Adipose tissue (tissue), 3 donors: ENCODE data around the gene WFDC9. TPM values are rescaled to one million over a fixed set of nuclear protein-coding genes. Genes with fewer than 3 reads are reported as not detected.
"Not testable (repeated sequence)": the region's sequence is repeated elsewhere in the genome, so short reads cannot be mapped to it uniquely, and the experiment has no call there.

Experiments
- H3K27ac ChIP-seq: one replicate; pipeline ENCODE4 v1.5.1; 2013; ENCODE audit warnings: low read depth, low read length
- WGBS, 3 donors: extraction: QIAGEN DNeasy Blood & Tissue Kit; methylation state at CpG; one replicate each; pipeline ENCODE4 v1.1.7; 2013; 5-methylcytosine and 5-hydroxymethylcytosine counted together
- polyA plus RNA-seq, 3 donors: library from polyadenylated mRNA; stranded (reverse); fragments of 200-250 nt; gene quantifications; one replicate each; pipeline ENCODE4 v1.2.3, GENCODE V29; 2013
- donor health status: healthy with polysubstance abuse.
- donor health status: Bipolar disorder and iron deficiency.
- donor health status: healthy.

The WFDC9 gene
- polyA plus RNA-seq: not detected

- H3K27ac ChIP-seq: no peak within 1 kb of the TSS
- WGBS, 3 donors: 65 to 77% (median 75%) methylated on average over 4 of the region's 4 CpGs
Observed at GRCh38 chr20:45631184-45631583, at the start of gene WFDC9. Gene WFDC9, minus strand, starts transcription at chr20:45631284. Its CDS starts 21,103 bp downstream, at chr20:45610181.

- no peak overlapping the region for H3K27ac ChIP-seq
Observed at GRCh38 chr20:45679650-45680049, 48.6 kb upstream of the WFDC9 start.

- H3K27ac ChIP-seq: no peak overlapping the region
Observed at GRCh38 chr20:45672765-45673164, 41.7 kb upstream of the WFDC9 start.

GRCh38 chr20:45670139-45670538 is 39.1 kb upstream of the WFDC9 start, which contains the start of gene WFDC11:
Gene WFDC11, minus strand, starts transcription at chr20:45670239. Its CDS starts 19,639 bp downstream, at chr20:45650600.
- H3K27ac ChIP-seq: no peak within 1 kb of the TSS
- WGBS, 3 donors: 79 to 88% (median 81%) methylated on average over 1 of the region's 1 CpG

- WGBS, 3 donors: 76 to 83% (median 82%) methylated on average over 1 to 3 of the region's 3 CpGs
- not testable (repeated sequence) for H3K27ac ChIP-seq
Observed at GRCh38 chr20:45657038-45657437, 26.0 kb upstream of the WFDC9 start.

- WGBS, 3 donors: 75 to 86% (median 81%) methylated on average over 7 of the region's 7 CpGs
- not testable (repeated sequence) for H3K27ac ChIP-seq
Observed at GRCh38 chr20:45651726-45652125, 20.6 kb upstream of the WFDC9 start.

GRCh38 chr20:45649312-45649863 is 18.3 kb upstream of the WFDC9 start:
- H3K27ac ChIP-seq: no peak overlapping the region

GRCh38 chr20:45647441-45648050 is 16.5 kb upstream of the WFDC9 start:
- H3K27ac ChIP-seq: no peak overlapping the region
- WGBS, 3 donors: 76 to 83% (median 79%) methylated on average over 1 of the region's 1 CpG

More at GRCh38 chr20:45649312-45649863, 18.3 kb upstream of the WFDC9 start:
- 76 to 88% (median 85%) methylated on average over 6 of the region's 6 CpGs for WGBS, 3 donors

- no peak overlapping the region for H3K27ac ChIP-seq
- 67 to 80% (median 76%) methylated on average over 3 of the region's 3 CpGs for WGBS, 3 donors
Observed at GRCh38 chr20:45646875-45647274, 15.8 kb upstream of the WFDC9 start.

GRCh38 chr20:45645869-45646268 is 14.8 kb upstream of the WFDC9 start:
- WGBS, 3 donors: 89 to 93% (median 92%) methylated on average over 21 to 28 of the region's 28 CpGs
- H3K27ac ChIP-seq: not testable (repeated sequence)

GRCh38 chr20:45641076-45641475 is 10.0 kb upstream of the WFDC9 start:
- H3K27ac ChIP-seq: not testable (repeated sequence)
- 92 to 98% (median 97%) methylated on average over 20 to 24 of the region's 24 CpGs for WGBS, 3 donors

GRCh38 chr20:45639687-45640086 is 8.6 kb upstream of the WFDC9 start:
- WGBS, 3 donors: 86 to 91% (median 90%) methylated on average over 5 of the region's 5 CpGs
- H3K27ac ChIP-seq: no peak overlapping the region

- 85 to 91% (median 89%) methylated on average over 1 of the region's 1 CpG for WGBS, 3 donors
- no peak overlapping the region for H3K27ac ChIP-seq
Observed at GRCh38 chr20:45636513-45636912, 5.4 kb upstream of the WFDC9 start.

- H3K27ac ChIP-seq: no peak overlapping the region
Observed at GRCh38 chr20:45630371-45630770, 713 bp downstream of the WFDC9 start.

- 8 to 16% (median 12%) methylated on average over 9 of the region's 9 CpGs for WGBS, 3 donors
- H3K27ac ChIP-seq: no peak within 1 kb of the TSS
Observed at GRCh38 chr20:45629496-45630100, 1.5 kb downstream of the WFDC9 start, which contains the start of gene WFDC10A. Gene WFDC10A, plus strand, starts transcription at chr20:45629739. Its CDS starts 75 bp downstream, at chr20:45629814.

GRCh38 chr20:45626540-45626939 is 4.5 kb downstream of the WFDC9 start:
- no peak overlapping the region for H3K27ac ChIP-seq
- WGBS, 3 donors: 61 to 76% (median 68%) methylated on average over 2 of the region's 2 CpGs

- H3K27ac ChIP-seq: no peak overlapping the region
- WGBS, 3 donors: 30 to 88% (median 86%) methylated on average over 2 of the region's 2 CpGs
Observed at GRCh38 chr20:45621593-45621992, 9.5 kb downstream of the WFDC9 start.

- no peak overlapping the region for H3K27ac ChIP-seq
- 88 to 96% (median 90%) methylated on average over 2 of the region's 2 CpGs for WGBS, 3 donors
Observed at GRCh38 chr20:45617591-45617990, 13.5 kb downstream of the WFDC9 start.

GRCh38 chr20:45612314-45612713 is 18.8 kb downstream of the WFDC9 start:
- H3K27ac ChIP-seq: no peak overlapping the region

- 54 to 61% (median 57%) methylated on average over 4 of the region's 4 CpGs for WGBS, 3 donors
Observed at GRCh38 chr20:45611054-45611453, 20.0 kb downstream of the WFDC9 start.

More at GRCh38 chr20:45611054-45611453, 20.0 kb downstream of the WFDC9 start:
- no peak overlapping the region for H3K27ac ChIP-seq
